DMS53 treated with DMSO at 0.1 percent for 48 hours (cell line): ENCODE results near the gene KRT15.
A peak's percentile ranks its signal among the peaks of the same experiment; 100 is the strongest.

ENCODE experiments used
- DNase-seq: peaks from one replicate; lab custom pipeline; 2025; ENCODE audit not compliant: unreplicated experiment; lab: John Stamatoyannopoulos, UW

The KRT15 gene

GRCh38 chr17:41518789-41519449, at the start of gene KRT15:
TSS of gene KRT15 (minus strand) at chr17:41518890. CDS start at chr17:41518827, 63 bp downstream.
- DNase-seq: peak; percentile 29

- DNase-seq: no peak
These were observed 48.6 kb upstream of the KRT15 start for GRCh38 chr17:41567317-41567716.

- no peak for DNase-seq
These were observed 46.6 kb upstream of the KRT15 start for GRCh38 chr17:41565338-41565737.

GRCh38 chr17:41563607-41564170, 45.0 kb upstream of the KRT15 start:
- DNase-seq: no peak

- no peak for DNase-seq
These were observed 42.9 kb upstream of the KRT15 start for GRCh38 chr17:41561554-41561953.

- DNase-seq: no peak
These were observed 40.9 kb upstream of the KRT15 start for GRCh38 chr17:41559548-41559947.

GRCh38 chr17:41556931-41557330, 38.2 kb upstream of the KRT15 start:
- no peak for DNase-seq

GRCh38 chr17:41556306-41556705, 37.6 kb upstream of the KRT15 start:
- no peak for DNase-seq

- DNase-seq: no peak
These were observed 36.6 kb upstream of the KRT15 start for GRCh38 chr17:41555105-41555887.

- DNase-seq: no peak
These were observed 35.4 kb upstream of the KRT15 start for GRCh38 chr17:41553987-41554680.

- no peak for DNase-seq
These were observed 34.5 kb upstream of the KRT15 start for GRCh38 chr17:41553176-41553575.

GRCh38 chr17:41552455-41552854, 33.8 kb upstream of the KRT15 start:
- no peak for DNase-seq

- no peak for DNase-seq
These were observed 32.7 kb upstream of the KRT15 start for GRCh38 chr17:41551365-41551764.

GRCh38 chr17:41549596-41550039, 30.9 kb upstream of the KRT15 start:
- DNase-seq: no peak

GRCh38 chr17:41548844-41549595, 30.3 kb upstream of the KRT15 start:
- peak; percentile 70 for DNase-seq

- DNase-seq: no peak
These were observed 29.5 kb upstream of the KRT15 start for GRCh38 chr17:41547921-41548843.

GRCh38 chr17:41547378-41547841, 28.7 kb upstream of the KRT15 start:
- no peak for DNase-seq

GRCh38 chr17:41546819-41547218, 28.1 kb upstream of the KRT15 start:
- no peak for DNase-seq

GRCh38 chr17:41545829-41546410, 27.2 kb upstream of the KRT15 start:
- DNase-seq: no peak
